AG08395 (cell line): Measurements from ENCODE around the gene MMP10.
"Not testable (repeated sequence)": the region's sequence is repeated elsewhere in the genome, so short reads cannot be mapped to it uniquely, and the experiment has no call there.

ENCODE experiments used
- DNase-seq: peaks from one replicate; pipeline ENCODE4 v3.0.0; 2012; ENCODE audit warnings: mixed read lengths, low spot score

Gene MMP10

DNA sequence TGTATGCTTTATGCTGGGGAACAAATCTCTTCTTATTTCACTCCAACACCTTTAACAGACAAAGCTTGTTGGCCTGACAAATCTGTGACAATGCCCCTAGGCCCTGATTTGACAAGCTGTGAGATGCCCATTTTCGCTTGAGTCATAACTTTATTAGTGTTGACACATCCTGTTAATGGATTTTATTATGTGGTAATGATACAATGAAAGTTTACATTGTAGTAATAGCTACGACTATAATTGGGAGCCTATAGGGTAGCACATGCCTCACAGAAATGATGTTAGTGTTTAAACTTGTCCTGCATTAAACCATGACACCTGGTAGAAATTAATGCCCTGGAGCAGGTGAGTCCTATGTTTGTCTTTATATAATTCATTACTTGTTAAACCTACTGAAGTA is 3.3 kb upstream of the MMP10 start:
- no peak for DNase-seq

DNA sequence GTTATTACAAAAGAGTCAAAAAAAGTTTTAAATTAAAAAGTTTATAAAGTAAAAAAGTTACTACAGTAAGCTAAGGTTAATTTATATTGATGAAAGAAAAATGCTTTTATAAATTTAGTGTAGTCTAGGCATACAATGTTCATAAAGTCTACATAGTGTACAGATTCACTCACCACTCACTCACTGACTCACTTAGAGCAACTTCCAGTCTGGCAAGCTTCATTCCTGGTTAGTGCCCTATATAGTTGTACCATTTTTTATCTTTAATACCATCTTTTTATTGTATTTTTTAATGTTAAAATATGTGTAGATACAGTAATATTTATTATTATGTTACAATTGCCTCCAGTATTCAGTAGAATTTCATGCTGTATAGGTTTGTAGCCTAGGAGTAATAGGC is 2.6 kb upstream of the MMP10 start:
- no peak for DNase-seq

DNA sequence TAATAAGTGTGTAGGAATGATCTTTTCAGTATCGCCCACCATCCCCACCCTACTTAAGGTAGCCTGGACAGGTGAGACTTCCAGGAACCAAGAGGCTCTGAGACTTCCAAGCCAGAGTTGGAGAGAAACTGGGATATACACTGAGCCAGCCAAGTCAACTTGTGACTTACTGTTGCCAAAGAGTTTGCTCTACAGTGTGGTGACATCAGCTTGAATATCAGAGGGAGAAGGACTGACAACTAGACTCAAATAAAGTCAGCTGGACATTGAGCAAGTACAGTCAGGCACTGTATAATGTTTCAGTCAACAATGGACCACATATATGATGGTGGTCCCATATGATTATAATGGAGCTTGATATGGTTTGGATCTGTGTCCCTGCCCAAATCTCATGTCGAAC is 1.2 kb upstream of the MMP10 start:
- DNase-seq: no peak

DNA sequence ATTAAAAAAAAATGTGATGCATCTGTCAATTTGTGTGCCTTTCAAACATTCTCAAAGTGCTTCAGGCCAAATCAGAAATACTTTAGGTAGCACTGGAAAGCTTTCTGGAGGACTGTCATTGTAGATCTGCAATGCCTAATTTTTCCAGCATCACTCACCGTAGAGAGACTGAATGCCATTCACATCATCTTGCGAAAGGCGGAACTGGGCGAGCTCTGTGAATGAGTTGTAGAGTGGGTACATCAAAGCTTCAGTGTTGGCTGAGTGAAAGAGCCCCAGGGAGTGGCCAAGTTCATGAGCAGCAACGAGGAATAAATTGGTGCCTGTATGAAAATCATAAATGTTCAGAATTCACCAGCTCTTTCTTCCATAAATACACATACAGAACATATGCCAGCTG is 4.0 kb downstream of the MMP10 start:
- DNase-seq: no peak

DNA sequence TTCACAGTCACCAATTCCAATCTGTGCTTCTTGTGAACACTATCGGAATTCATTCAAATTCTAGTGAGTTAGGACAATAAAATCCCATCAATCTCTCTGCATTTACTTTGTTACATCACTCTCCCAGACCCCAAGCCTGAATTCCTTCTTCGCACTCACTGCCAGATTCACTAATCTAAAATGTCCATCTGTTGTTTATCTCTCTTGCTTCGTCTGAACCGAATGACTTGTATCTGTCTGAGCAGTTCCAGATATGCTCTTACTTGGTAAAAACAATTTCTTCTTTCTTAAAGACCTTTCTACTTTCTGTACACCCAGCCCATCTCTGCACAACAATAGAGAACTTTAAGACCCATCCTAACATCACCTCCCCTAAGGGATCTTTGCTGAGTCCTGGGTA is 7.0 kb downstream of the MMP10 start:
- DNase-seq: no peak

DNA sequence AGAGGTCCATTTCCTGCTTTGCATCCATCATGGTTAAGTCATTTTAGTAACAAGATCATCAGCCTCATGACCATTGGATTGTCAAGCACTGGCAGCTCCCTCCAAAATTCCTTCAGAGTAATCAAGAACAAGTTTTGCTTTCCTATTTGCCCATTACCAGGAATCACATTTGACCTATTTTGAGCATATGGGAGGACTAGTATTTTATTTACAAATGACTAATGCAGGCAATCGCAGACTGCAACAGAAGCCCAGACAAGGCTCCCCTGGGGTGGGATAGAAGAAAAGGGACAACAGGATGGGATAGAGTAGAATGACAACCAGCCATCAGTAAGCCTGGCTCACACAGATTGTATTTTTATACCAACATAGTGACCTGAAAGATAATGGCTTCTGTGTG is 9.1 kb downstream of the MMP10 start:
- no peak for DNase-seq

DNA sequence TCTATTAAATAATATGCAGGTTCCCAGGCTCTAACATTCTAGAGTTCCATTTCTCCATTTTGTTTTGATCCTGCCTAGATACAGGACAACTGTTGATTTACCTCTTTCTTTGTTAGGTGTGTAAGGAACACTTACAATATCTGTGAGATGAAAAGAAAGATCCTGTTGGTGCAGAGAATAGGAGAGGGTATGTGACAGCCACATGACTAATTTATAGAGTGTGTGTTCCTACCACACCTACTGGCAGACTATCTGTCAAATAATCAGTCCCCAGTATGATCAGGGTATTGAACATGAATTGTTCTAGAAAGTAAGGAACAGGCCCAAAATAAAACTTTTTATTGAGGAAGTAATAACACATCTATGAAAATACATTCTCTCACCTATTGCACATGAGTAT is 10.2 kb downstream of the MMP10 start:
- DNase-seq: no peak

DNA sequence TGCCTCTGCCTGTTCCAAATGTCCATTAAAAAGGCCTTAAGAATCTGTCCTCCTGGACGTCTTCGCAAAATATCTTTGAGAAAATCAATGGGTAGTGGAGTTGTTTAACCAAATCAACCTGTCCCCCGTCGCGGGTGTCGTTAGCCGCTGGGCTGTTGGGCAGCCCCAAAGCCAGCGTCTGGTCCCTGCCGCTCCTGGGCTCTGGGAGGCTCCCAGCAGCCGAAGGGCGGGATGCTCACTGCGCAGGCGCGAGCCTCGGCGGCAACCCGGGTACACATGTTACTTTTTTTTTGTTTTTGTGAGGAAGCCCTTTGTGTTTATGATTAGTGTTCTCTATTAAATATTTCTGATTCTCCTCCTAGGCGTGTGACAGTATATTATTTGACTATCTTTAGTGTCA is 12.6 kb downstream of the MMP10 start:
- no peak for DNase-seq

DNA sequence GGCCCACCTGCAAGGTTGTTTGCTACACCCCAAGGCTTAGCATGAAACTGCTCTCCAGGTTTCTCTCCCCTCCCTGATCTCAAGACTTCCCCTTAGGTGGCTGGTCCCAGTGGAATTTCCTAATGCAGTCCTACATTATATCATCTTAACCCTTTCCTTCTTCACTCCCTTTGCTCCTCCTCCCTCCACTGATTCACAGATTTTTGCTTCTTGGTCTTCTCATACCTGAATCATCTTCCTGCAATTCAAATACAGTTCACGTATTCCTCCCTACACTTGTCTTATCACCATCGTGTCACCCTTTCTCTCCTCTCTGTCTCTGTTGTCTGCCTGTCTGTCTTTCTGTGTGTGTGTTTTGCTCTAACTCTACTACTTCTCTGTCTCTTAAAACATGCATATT is 17.0 kb downstream of the MMP10 start:
- no peak for DNase-seq

DNA sequence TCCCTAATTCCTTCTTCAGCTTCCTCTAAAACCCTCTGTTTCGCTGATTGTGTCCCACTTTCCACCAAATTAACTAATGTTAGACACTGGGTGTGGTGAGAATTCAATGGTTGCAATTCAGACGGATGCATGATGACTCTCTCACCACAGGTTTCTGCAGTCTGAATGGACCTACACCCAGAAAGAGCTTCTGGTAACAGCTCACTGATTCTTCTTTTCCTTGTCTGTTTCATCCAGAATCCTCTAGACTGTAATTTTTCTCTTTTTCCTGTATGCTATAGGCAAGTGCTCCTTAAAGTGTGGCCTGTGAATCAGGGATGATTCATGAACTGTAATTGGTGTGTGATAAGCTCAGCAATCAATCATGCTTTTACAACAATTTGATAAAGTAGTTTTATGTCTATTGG is 18.1 kb downstream of the MMP10 start:
- DNase-seq: peak; percentile 41

DNA sequence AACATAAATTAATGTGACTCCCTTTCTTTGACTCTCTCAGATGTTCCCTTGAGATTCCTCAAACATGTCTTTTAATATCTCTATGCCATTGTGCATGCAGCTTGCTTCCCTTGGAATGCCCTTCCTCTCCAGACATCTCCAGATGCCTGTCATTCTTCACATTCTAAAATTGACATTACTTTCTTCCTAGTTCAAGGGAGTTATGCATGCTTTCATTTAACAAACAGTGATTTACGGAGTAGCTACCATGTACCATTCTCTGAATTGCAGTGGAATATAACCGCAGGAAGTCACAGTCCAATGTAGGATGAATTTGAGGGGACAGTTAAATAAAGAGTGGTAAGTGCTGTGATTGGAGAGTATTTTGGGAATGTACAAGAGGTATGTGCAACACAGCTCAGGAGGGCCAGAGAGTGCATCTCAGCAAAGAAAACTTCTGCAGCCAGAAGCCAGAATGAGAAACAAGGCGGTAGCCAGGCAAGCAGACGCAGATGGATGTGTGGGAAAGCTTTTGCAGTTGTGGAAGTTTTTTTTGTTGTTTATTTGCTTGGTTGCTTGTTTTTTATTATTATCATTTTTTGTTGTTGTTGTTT is 18.7 kb downstream of the MMP10 start:
- DNase-seq: peak; percentile 14

DNA sequence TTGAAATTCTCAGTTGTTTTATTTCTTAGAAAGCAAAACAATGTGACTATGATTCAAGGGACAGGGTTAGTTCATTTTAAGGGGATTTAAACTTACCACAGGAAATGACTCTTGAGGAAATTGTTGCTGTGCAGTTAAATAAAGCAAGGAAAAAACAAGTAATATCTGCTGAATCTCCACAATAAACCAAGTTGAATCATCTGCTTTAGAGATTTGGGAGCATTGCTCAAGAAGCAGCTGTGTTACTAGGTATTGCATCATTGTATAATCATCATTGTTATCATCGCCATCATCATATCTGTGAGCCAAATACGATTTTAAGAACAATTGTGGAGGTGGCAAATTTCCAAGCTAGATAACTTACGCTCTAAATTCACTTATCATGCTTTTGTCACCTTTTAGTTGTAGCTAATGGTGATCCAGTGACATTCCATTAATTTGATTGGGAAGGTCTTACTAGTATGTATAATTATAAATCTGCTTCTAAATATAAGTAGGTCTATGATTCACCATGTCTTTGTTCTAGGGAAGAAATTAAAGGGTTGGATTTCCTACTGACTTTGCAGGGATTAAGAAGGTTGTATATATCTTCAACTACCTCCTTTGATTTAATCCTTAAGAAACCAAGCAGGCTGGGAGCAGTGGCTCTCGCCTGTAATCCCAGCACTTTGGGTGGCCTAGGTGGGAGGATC is 19.9 kb downstream of the MMP10 start:
- peak; percentile 90 for DNase-seq

DNA sequence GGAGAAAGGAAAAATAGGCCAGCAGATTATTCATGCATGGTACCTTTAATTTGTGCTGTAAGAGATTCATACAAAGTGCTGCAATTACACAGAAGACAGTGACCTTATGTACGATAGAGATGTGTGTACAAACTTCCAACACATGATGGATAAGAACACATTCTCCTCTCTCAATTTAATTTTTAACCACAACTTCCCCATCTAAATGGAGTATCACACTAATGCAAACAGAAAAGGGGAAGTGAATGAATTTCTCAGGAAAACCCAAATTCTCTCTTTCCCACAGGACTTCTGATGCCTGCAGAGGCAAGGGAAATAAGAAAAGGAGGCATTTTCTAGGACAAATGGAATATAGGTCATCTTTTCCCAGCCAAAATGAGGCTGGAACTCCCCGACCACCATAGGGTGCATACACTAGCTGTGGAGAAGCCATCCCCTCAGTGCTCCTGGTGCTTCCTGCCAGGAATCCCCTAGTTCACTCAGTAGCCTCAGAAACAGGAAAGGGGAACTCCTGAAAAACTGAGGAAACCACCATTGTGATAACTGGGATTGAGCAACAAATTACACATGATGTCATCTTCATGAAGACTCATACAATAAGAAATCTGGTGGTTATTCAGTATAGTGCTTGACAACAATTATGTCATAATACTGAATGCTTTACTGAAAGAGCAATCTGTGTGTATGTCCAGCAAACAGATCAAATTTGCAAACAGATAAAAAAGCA is 22.4 kb downstream of the MMP10 start:
- DNase-seq: peak; percentile 20

DNA sequence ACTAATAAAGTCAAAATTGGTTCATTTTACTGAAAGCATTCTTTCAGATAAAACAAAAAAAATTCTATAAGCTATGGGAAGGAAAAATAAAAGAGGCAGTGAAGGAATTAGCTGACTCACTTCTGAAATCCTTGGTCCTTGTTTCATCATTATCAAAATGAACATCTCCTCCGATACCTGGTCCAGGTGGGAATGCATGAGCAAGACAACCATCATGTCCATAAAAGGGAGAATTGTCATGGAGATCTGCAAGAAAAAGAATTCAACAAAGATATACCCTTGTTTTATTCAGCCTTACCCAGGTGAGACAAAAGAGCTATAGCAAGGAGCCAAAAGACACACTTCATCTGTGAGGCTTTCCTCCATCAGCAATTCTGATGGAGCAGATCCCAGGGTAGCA is 27.2 kb downstream of the MMP10 start:
- DNase-seq: no peak

DNA sequence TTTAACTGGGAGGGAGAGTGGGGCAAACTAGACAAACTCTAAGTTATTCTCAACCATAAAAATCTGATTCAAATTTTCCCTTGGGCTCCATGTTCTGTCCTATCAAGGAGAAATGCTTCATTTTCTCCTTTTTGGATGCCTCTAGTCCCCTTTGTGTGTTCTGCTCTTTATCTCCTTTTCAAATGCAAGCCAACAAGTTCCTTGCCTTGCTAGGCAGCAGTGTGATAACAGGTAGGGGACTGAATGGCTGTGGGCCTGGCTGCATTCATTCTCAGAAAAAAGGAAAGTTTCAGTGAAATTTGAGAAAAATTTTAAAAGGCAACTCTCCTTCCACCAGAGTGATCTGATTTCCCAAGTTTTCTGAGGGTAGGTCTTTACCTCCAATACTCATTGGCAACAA is 28.8 kb downstream of the MMP10 start:
- DNase-seq: no peak

DNA sequence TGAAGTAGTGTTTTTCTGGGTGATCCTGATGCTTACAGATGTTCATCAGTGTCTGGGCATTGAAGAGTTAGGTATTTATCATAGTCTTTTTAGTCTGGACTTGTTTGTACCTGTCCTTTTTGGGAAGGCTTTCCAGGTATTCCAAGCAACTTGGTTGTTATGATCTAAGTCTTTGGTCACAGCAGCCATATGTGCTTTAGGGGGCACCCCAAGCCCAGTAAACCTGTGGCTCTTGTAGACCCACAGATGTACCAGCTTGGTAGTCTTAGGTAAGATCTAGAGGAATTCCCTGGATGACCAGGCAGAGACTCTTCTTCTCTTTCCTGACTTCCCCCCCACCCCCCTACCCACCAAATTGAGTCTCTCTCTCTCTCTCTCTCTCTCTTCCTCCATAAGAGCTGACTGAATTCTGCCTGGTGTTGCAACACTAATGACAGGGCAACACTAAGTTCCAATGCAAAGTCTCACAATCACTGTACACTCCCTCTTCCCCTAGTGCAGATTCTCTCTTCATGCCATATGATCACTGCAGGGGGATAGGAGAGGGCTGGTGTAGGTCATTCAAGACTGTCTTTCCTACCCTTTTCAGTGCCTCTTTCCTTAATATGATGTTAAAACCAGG is 31.2 kb downstream of the MMP10 start:
- no peak for DNase-seq

DNA sequence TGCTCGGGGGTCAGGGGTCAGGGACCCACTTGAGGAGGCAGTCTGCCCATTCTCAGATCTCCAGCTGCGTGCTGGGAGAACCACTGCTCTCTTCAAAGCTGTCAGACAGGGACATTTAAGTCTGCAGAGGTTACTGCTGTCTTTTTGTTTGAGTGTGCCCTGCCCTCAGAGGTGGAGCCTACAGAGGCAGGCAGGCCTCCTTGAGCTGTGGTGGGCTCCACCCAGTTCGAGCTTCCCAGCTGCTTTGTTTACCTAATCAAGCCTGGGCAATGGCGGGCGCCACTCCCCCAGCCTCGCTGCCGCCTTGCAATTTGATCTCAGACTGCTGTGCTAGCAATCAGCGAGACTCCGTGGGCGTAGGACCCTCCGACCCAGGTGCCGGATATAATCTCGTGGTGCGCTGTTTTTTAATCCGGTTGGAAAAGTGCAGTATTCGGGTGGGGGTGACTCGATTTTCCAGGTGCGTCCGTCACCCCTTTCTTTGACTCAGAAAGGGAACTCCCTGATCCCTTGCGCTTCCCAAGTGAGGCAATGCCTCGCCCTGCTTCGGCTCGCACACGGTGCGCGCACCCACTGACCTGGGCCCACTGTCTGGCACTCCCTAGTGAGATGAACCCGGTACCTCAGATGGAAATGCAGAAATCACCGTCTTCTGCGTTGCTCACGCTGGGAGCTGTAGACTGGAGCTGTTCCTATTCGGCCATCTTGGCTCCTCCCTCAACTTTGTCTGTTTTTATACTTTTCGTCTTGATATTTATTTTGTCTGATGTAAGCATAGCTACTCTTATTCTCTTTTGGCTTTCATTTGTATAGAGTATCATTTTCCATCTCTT is 33.5 kb downstream of the MMP10 start:
- DNase-seq: not testable (repeated sequence)

DNA sequence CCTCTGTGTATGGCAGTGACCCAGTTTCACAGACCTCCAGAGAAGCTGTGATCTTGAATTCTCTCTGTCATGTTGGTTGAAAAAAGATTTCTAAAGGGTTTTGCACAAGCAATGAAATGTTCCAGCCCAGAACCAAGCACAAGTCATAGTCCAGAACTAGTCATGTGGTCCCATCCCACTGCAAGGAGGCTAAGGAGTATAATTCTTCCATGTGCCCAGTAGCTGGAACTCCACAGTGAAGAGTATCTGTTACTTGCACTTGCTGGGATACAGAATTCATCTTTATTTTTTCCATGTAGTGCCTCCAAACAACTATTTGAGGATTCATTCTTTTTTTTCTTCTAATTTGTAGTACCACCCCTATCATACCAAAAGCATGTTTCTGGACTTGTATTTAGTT is 45.8 kb downstream of the MMP10 start:
- DNase-seq: no peak

DNA sequence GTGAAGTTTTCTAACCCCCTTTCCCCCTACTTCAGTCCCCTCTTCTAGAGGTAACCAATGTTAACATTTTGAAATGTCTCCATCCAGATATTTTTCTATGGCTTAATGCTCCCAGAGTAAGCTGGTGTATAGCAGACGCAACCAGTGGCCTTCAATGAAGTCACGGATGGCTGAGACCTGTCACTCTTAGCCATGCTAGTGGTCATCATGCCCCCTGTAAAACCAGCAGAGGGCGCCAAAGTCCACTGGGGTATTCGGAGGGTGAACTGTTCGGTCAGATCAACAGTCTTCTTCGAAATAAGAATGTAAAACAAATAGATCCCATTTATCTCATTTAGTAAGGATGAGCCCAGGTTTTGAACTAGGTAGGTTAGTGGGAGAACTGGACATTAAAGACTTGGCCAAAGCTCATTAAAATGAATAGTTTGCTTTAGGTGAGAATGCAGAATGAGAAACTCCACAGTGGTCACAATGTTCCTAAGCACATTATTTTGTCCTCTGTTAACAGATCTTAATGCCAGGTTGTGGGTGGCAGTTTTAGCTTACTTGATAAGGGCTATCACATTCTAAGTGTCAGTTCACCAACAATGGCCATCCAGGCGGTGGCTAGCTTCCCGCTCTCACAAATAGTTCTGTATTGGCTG is 47.1 kb downstream of the MMP10 start:
- peak; percentile 53 for DNase-seq

DNA sequence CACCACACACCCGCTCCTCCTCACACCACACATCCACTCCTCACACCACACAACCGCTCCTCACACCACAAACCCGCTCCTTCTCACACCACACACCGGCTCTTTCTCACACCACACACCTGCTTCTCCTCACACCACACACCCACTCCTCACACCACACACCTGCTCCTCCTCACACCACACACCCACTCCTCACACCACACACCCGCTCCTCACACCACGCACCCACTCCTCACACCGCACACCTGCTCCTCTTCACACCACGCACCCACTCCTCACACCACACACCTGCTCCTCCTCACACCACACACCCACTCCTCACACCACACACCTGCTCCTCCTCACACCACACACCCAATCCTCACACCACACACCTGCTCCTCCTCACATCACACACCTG is 49.5 kb downstream of the MMP10 start:
- DNase-seq: not testable (repeated sequence)
